ENCODE data around the gene RRAGB.
"Not testable (repeated sequence)": the region's sequence is repeated elsewhere in the genome, so short reads cannot be mapped to it uniquely, and the experiment has no call there.

The RRAGB gene

DNA sequence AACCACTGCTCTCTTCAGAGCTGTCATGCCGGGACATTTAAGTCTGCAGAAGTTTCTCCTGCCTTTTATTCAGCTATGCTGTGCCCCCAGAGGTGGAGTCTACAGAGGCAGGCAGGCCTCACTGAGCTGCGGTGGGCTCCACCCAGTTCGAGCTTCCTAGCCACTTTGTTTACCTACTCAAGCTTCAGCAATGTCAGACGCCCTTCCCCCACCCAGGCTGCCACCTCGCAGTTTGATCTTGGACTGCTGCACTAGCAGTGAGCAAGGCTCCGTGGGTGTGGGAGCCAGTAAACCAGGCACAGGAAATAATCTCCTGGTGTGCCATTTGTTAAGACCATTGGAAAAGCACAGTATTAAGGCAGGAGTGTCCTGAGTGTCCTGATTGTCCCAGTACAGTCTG is 56.9 kb downstream of the RRAGB start:
- H3K36me3 ChIP-seq (ENCODE audit: control insufficient read depth, insufficient read depth, low read length); H3K9ac ChIP-seq (ENCODE audit: low read depth, low read length); H3K4me1 ChIP-seq (ENCODE audit: control insufficient read depth, insufficient read depth, low read length); H3K4me3 ChIP-seq (ENCODE audit: low read depth, low read length); H3K27ac ChIP-seq (ENCODE audit: low read depth, low read length); H3K27me3 ChIP-seq (ENCODE audit: control insufficient read depth, insufficient read depth, low read length): not testable (repeated sequence)
- H3K9me3 ChIP-seq (ENCODE audit: control insufficient read depth, insufficient read depth, low read length) = peaks cover 47% of the 10 kb centered on the region

DNA sequence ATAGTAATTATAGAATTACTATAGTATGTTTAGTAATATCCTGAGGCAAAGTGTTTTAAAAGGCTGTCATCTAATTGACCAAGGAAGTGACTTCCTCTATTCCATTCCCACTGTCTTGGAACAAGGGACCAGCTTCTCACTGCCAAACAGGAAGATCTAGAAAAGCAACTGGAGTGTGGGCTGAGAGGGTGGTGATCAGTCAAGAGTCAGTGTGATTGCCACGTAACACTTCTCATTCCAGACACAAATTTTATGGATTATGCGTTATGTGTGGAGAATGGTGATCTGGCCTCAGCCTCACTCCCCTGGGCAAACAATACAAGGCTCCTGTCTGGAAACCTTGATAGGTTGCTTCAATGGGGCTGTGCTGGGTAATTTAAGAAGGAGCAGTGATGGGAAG is 60.0 kb downstream of the RRAGB start:
- no peak overlapping the region for H3K27ac ChIP-seq (ENCODE audit: low read depth, low read length)
- peaks cover 69% of the 10 kb centered on the region for H3K9me3 ChIP-seq (ENCODE audit: control insufficient read depth, insufficient read depth, low read length)
- H3K9ac ChIP-seq (ENCODE audit: low read depth, low read length) = no peak overlapping the region
- no peaks in the 10 kb centered on the region for H3K36me3 ChIP-seq (ENCODE audit: control insufficient read depth, insufficient read depth, low read length)
- no peaks in the 10 kb centered on the region for H3K4me1 ChIP-seq (ENCODE audit: control insufficient read depth, insufficient read depth, low read length)
- H3K4me3 ChIP-seq (ENCODE audit: low read depth, low read length) = no peak overlapping the region
- no peaks in the 10 kb centered on the region for H3K27me3 ChIP-seq (ENCODE audit: control insufficient read depth, insufficient read depth, low read length)

DNA sequence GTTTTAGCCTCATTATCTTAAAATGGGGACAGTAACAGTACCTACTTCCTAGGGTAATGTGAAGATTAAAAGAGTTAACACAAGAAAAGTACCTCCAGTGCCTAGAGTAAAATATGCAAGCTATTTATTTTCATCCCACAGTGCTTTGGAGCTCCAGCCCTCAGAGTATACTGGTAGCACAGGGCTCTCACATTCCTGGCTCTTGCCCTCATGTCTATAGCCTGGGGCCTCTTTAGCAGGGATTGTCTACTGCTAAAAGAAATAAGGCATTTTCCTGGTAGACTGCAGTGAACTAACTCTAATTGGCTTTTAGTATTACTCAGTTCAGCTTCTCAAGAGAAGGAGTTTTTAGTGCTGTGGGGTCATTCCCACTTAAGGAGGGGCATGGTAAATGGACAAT is 60.8 kb downstream of the RRAGB start:
- Histone ChIP-seq H3K4me3 (ENCODE audit: low read depth, low read length) (no peak overlapping the region), H3K27me3 (ENCODE audit: control insufficient read depth, insufficient read depth, low read length) (no peaks in the 10 kb centered on the region), H3K9me3 (ENCODE audit: control insufficient read depth, insufficient read depth, low read length) (peaks cover 76% of the 10 kb centered on the region)

DNA sequence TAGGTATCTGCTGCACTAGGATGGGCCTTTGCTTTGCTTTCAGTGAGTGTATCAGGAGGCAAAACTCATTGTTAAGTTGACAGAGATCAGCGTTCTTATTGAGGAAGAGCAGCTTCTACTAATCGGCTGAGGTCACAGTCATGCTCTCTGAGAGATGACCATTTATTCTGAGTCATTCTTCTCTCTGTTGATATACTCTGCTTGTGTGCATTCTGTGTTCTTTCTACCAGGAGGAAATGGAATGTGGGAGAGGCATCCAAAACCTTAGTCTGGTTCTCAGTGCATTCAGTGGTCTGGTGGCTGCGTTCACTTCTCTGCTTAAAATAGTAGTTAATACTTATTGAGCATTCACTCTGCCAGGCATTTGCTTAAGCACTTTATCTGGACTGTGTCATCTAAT is 66.2 kb downstream of the RRAGB start:
- Histone ChIP-seq H3K4me3 (ENCODE audit: low read depth, low read length) (no peak overlapping the region), H3K4me1 (ENCODE audit: control insufficient read depth, insufficient read depth, low read length) (no peaks in the 10 kb centered on the region), H3K9me3 (ENCODE audit: control insufficient read depth, insufficient read depth, low read length) (peaks cover 57% of the 10 kb centered on the region), H3K27me3 (ENCODE audit: control insufficient read depth, insufficient read depth, low read length) (no peaks in the 10 kb centered on the region), H3K27ac (ENCODE audit: low read depth, low read length) (no peak overlapping the region), H3K9ac (ENCODE audit: low read depth, low read length) (no peak overlapping the region), H3K36me3 (ENCODE audit: control insufficient read depth, insufficient read depth, low read length) (no peaks in the 10 kb centered on the region)

More for the DNA sequence above, 60.8 kb downstream of the RRAGB start:
- no peaks in the 10 kb centered on the region for H3K36me3 ChIP-seq (ENCODE audit: control insufficient read depth, insufficient read depth, low read length)
- H3K9ac ChIP-seq (ENCODE audit: low read depth, low read length) = no peak overlapping the region
- H3K4me1 ChIP-seq (ENCODE audit: control insufficient read depth, insufficient read depth, low read length) = no peaks in the 10 kb centered on the region
- no peak overlapping the region for H3K27ac ChIP-seq (ENCODE audit: low read depth, low read length)

DNA sequence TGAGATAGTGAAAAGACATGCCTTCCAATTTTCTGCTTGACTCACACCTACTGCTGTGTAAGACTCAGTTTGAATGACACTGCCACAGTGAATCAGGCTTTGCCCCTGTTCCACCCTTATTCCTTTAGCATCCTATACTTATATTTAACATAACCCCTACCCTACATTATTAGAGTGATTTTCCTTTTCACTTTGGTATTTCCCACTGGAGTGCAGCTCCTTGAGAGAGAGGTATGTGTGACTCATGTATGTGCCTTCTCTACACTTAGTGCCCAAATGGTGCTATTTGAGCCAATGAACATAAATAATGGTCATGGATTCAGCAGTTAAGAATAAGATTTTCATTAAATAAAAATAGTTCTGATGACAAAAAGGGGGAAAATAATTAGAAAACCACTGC is 69.5 kb downstream of the RRAGB start:
- Histone ChIP-seq H3K4me1 (ENCODE audit: control insufficient read depth, insufficient read depth, low read length) (no peaks in the 10 kb centered on the region), H3K9me3 (ENCODE audit: control insufficient read depth, insufficient read depth, low read length) (peaks cover 43% of the 10 kb centered on the region), H3K27ac (ENCODE audit: low read depth, low read length) (no peak overlapping the region), H3K4me3 (ENCODE audit: low read depth, low read length) (no peak overlapping the region), H3K27me3 (ENCODE audit: control insufficient read depth, insufficient read depth, low read length) (no peaks in the 10 kb centered on the region), H3K9ac (ENCODE audit: low read depth, low read length) (no peak overlapping the region), H3K36me3 (ENCODE audit: control insufficient read depth, insufficient read depth, low read length) (no peaks in the 10 kb centered on the region)

DNA sequence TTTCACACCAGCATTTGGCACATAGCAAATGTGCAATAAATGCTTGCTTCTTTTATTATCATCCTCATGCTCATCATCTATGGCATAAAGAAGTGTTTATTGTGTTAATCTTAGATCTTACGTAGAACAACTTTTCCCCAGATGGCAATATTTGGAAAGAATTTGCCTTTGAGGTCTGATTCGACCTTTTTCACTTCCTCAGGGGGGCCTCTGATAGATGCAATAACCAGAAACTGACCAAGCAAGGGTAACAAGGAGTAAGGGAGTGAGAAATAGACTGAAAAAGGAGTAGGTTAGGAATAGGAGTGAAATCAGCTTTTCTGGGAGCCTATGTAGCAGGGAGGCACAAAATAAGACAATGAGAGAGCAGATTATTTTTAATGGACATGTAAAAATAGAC is 70.2 kb downstream of the RRAGB start:
- Histone ChIP-seq H3K27me3 (ENCODE audit: control insufficient read depth, insufficient read depth, low read length) (no peaks in the 10 kb centered on the region), H3K9me3 (ENCODE audit: control insufficient read depth, insufficient read depth, low read length) (peaks cover 38% of the 10 kb centered on the region), H3K36me3 (ENCODE audit: control insufficient read depth, insufficient read depth, low read length) (no peaks in the 10 kb centered on the region)

DNA sequence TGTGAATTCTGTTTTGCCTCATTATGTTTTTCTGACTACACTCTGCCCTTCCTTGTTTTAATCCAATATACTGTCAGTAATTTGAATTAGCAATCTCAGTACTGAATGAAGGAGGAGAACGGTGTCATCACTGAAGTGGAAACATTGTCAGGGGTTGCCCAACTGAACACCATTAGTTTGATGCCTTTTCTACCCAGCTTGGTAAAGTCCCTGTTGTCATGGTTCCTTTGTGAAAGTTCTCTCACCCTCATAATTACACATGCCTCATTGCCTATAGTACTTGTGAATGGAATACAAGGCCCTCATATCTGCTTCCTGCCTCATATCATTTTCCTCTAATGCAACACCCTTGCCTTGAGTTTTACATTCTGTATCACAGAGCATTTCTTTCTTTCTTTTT is 76.9 kb downstream of the RRAGB start:
- Histone ChIP-seq H3K4me3 (ENCODE audit: low read depth, low read length) (no peak overlapping the region), H3K27ac (ENCODE audit: low read depth, low read length) (no peak overlapping the region), H3K9me3 (ENCODE audit: control insufficient read depth, insufficient read depth, low read length) (peaks cover 54% of the 10 kb centered on the region), H3K27me3 (ENCODE audit: control insufficient read depth, insufficient read depth, low read length) (no peaks in the 10 kb centered on the region), H3K4me1 (ENCODE audit: control insufficient read depth, insufficient read depth, low read length) (no peaks in the 10 kb centered on the region), H3K36me3 (ENCODE audit: control insufficient read depth, insufficient read depth, low read length) (no peaks in the 10 kb centered on the region), H3K9ac (ENCODE audit: low read depth, low read length) (no peak overlapping the region)

More for the DNA sequence above, 70.2 kb downstream of the RRAGB start:
- Histone ChIP-seq H3K27ac (ENCODE audit: low read depth, low read length) (no peak overlapping the region), H3K9ac (ENCODE audit: low read depth, low read length) (no peak overlapping the region), H3K4me3 (ENCODE audit: low read depth, low read length) (no peak overlapping the region), H3K4me1 (ENCODE audit: control insufficient read depth, insufficient read depth, low read length) (no peaks in the 10 kb centered on the region)

DNA sequence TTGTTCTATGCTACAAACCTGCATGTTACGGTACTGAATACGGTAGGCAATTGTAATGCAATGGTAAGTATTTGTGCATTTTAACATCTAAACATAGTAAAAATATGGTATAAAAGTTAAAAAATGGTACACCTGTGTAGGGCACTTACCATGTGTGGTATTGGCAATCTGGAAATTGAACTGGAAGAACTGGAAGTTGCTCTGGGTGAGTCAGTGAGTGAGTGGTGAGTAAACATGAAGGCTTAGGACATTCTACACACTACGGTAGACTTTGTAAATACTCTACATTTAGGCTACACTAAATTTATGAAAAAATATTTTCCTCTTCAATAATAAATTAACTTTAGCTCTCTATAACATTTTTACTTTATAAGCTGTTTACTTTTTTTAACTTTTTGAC is 78.9 kb downstream of the RRAGB start:
- H3K9ac ChIP-seq (ENCODE audit: low read depth, low read length) = no peak overlapping the region
- H3K27me3 ChIP-seq (ENCODE audit: control insufficient read depth, insufficient read depth, low read length) = no peaks in the 10 kb centered on the region
- H3K4me3 ChIP-seq (ENCODE audit: low read depth, low read length) = no peak overlapping the region
- peaks cover 60% of the 10 kb centered on the region for H3K9me3 ChIP-seq (ENCODE audit: control insufficient read depth, insufficient read depth, low read length)
- no peak overlapping the region for H3K27ac ChIP-seq (ENCODE audit: low read depth, low read length)
- H3K36me3 ChIP-seq (ENCODE audit: control insufficient read depth, insufficient read depth, low read length) = no peaks in the 10 kb centered on the region
- no peaks in the 10 kb centered on the region for H3K4me1 ChIP-seq (ENCODE audit: control insufficient read depth, insufficient read depth, low read length)

DNA sequence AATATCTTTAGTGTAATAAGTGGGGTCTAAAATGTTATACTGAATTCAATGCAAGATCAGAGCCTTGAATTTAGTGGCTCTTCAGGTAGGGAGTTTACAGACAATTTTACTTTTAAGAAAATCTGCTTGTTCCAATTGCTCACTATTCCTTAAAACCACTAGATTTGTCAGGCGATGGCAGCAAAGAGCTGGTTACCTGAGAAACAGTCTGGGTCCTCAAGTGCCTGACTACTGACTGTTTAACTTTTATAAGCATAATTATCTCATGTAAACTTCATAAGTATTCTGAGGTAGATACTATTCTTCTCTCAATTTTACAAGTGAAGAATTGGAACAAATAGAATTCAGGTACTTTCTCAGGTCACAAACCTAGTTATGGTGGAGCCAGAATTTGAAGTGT is 84.3 kb downstream of the RRAGB start:
- H3K9ac ChIP-seq (ENCODE audit: low read depth, low read length) = no peak overlapping the region
- H3K9me3 ChIP-seq (ENCODE audit: control insufficient read depth, insufficient read depth, low read length) = peaks cover 62% of the 10 kb centered on the region
- no peak overlapping the region for H3K27ac ChIP-seq (ENCODE audit: low read depth, low read length)
- no peak overlapping the region for H3K4me3 ChIP-seq (ENCODE audit: low read depth, low read length)
- H3K36me3 ChIP-seq (ENCODE audit: control insufficient read depth, insufficient read depth, low read length) = no peaks in the 10 kb centered on the region
- no peaks in the 10 kb centered on the region for H3K27me3 ChIP-seq (ENCODE audit: control insufficient read depth, insufficient read depth, low read length)
- H3K4me1 ChIP-seq (ENCODE audit: control insufficient read depth, insufficient read depth, low read length) = no peaks in the 10 kb centered on the region

Data from HUES48 (cell line).